Limb (tissue), 2 donors: Measurements from ENCODE around the gene ALPK1.

Experiments
- DNase-seq, 2 donors: peaks; one replicate each; pipeline ENCODE4 v3.0.0-alpha.2; 2016; ENCODE audit errors: extremely low spot score in 2 of 2

The ALPK1 gene

DNA sequence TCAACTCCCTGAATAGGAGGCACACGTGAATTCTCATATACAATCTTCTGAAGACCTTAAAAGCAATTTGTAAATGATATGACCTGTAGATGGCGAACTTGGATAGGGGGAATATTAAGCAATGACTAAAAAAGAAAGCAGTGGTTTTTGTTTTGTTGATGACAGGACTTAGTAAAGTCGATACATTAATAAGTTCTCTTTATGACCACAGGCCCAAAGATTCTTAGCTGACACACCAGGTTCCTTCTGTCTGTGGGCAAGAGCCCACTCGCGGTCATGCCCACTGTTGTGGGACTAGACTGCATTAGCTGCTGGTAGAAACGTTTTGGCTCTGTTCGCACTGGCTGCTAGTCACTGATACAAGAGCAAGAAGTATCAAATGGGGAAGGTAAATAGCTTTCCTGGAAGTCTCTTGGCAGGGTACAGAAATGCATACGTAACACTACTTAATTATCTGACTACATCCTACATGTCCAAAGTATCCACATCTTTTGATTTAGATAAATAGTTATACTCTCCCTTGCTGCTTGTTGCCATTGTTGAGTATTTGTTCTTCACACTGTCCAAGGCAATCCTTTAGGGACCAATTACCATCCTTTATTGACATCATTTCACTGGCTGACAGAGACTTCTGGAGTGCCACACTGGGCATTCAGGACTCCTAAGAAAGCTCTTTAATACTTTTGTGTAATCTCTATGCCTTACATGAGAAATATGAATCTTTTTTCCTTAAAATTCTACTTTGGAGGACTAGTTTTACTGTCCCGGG lies 31.0 kb downstream of the ALPK1 start:
- DNase-seq, result peak in 1 of 2 donors; percentile 67

GRCh38 chr4:112328734-112329130 lies 31.6 kb downstream of the ALPK1 start:
- no peak for DNase-seq

- no peak for DNase-seq
These were observed 32.7 kb downstream of the ALPK1 start for GRCh38 chr4:112329672-112330375.

DNA sequence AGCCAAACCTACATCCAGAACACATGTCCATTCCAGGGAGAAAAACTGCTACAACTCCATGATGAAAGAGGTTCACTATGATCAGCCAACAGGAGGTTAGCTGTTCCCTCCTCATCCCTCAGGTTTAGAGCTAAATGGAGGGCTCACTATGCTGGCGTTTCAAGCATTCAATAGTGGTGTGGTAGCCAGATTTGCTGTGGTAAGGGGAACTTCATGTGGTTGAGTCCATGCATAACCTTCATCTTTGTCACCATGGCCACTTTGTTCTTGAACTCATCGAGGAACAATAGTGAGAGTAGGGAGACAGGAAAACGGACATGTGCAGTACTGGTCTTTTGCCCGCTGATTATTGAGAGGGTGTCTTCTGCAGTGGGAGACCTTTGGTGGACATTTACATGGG lies 33.8 kb downstream of the ALPK1 start:
- DNase-seq, result no peak

DNA sequence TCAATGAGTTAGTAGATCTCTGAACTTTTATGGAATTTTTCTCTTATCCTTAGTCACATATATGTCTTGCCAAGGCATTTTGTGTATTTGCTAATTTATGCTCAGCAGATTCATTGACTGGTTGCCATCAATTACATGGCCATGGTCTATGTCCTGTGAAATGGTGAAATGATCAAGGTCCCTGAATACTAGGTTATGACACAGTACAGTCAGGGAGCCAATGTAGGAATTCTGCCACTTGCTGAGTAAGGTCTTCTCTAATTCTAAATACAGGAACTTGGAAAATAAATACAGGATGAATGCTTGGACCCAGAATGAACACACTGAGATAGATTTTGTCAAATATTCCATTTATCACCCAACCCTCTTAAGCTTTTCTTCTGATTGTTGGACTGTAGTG lies 35.2 kb downstream of the ALPK1 start:
- no peak for DNase-seq

DNA sequence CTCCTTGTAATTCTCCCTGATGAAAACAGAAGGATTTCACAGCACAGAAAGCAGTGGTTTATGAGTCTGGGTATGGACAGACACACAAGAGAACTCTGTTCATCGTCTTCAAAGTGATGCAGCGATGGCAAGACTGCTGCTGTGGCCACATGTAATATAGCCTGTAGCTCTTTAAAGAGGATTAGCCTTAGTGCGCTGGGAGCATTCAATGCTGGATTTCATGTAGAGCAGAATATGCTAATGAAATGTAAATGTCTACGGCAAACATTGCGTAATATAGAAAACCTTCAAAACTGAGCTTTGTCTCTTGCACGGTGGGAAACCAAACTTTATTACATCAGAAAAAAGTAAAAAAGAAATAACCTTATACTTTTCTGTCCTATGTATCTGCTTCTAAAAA lies 42.9 kb downstream of the ALPK1 start:
- DNase-seq, result no peak

DNA sequence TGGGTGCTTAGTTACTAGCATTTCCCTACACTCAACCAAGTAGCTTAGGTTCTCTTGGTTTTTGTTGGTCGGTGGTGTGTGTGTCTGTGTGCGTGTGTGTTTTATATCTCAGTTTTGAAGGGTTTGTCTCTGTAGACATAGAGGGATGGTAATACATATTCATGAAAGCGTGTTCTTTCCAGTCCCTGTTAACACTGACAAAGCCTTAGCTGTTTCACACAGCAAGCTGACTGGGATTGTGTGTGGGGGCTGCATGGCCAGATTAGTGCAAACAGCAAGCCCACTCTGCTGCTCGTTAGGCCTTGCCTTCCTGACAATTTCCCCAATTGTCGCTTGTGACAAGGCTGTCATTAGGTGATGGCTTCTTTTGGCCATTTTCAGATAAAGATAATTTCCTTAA lies 43.9 kb downstream of the ALPK1 start:
- no peak for DNase-seq

DNA sequence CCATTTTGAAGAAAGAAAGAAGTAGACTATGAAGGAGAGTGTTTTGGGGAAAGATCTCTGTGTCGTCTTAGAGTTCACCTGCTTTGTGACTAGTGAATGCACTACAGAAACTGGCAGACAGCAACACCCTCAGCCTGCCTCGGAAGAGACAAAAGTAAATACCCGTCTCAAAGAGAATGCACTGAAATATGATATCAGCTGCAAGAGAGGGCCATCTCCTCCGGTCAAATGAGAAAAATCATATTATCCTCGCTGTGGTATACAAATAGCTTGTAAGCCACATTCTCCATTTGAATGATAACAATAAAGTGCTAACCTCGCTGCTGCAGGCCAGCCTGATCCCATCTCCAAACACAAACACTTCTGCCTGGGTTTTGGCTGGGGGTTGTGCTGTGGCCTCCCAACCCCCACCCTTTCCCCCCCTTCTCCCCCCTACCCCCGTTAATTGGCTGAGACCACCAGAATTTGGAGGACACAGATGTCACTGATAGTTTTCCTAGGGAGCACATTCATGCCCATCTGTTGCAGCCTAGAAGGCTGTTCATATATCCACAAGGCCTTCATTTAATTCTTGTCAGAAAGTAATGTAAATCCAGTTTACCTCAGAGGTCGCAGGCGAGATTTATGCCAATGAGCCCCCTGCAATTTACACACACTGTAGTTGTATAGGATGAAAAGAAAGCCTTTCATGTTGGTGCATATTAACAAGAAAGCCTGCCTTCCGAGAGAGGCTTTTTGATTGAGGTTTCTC lies 46.3 kb downstream of the ALPK1 start:
- DNase-seq, result no peak

DNA sequence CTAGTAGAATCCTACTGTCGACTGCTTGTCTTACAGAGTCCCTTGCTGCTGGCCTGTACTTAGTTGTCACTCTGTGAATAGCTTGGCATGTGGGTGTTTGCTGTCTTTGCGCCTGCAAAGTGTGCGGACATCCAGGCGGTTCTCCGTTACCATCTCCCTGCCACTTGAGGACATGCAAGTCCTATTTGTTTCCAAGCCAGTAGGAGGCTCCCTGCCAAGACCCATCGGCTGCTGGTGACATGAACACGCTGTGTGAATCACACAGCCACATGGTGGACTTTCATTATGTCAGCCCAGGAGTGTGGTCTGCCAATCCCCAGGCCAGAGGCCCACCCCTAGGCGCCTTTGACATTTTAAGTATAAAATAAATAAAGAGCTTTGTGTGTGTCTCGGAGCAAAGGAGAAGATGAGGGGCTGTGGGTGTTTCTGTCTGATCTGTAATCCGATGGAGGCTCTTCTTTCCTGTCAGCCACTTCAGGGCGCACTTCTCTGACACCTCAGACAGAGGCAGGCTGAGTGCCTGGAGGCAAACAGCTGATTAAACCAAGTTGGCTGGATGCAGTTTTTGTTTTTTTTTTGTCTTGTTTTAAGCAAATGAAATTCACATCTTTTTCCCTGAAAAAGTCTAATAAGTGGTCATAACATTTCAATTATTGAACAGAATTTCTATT lies 51.5 kb downstream of the ALPK1 start:
- peak in 1 of 2 donors; percentile 64 for DNase-seq

DNA sequence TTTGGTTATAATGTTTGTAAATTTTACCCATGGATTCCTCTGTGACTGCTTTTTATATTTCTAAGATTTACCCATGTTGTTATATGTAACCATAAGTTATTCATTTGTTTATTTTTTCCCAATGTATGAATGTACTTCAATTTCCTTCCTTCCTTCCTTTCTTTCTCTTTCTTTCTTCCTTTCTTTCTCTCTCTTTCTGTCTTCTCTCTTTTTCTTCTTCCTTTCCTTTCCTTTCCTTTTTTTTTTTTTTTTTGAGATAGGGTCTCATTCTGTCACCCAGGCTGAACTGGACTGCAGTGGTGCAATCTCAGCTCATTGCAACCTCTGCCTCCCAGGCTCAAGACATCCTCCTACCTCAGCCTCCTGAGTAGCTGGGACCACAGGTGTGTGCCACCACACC lies 55.6 kb downstream of the ALPK1 start:
- no peak for DNase-seq

- DNase-seq, result no peak
These were observed 58.5 kb downstream of the ALPK1 start for GRCh38 chr4:112355662-112356061.

GRCh38 chr4:112357453-112357852 lies 60.3 kb downstream of the ALPK1 start:
- DNase-seq, result no peak

- DNase-seq, result no peak
These were observed 60.7 kb downstream of the ALPK1 start for GRCh38 chr4:112357897-112358296.

- DNase-seq, result no peak
These were observed 61.2 kb downstream of the ALPK1 start for GRCh38 chr4:112358415-112358814.

GRCh38 chr4:112358952-112359749 lies 62.0 kb downstream of the ALPK1 start:
- DNase-seq, result no peak

DNA sequence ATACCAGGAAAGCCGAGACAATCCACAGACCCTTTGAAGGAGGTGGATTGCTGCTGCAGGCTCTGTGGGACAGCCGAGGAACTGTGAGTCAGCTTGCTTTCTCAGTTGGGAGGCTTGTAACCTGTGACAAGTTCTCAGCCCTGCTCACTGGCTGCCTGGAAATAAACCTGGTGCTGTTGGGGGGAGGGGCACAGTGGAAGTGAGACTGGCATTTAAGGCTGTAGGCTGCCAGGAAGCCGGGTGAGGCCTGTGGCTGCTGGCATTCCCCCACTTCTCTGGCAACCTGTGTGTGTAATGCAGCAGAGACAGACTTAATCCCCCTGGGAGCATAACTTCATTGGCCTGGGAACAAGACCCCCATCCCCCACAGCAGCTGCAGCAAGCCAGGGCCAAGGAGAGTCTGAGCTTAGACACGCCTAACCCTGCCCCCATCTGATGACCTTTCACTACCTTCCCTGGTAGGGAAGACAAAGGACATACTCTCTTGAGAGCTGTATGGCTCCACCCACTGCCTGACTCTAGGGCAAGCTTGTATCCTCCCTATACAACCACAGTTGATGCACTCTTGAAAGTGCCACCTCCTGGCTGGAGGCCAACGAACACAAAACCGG lies 64.1 kb downstream of the ALPK1 start:
- DNase-seq, result no peak

DNA sequence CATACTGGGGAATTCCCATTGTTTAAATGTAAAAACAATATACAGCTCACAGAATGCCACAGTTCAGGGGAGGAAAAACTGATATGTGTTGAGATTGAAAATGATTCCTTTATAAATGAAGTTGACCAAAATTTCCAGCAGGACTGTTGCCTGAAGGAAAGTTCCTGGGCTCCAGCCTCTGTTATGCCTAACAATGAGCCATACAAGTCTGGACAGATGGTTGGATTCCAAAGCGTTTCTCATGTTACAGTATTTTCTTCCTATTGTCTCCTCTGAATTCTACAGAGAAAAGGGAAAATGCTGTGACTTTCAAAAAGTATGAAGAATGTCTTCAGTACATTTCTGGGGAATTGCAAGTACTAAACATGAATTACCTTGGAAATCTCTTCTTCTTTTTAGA lies 73.3 kb downstream of the ALPK1 start:
- no peak for DNase-seq

- no peak for DNase-seq
These were observed 74.2 kb downstream of the ALPK1 start for GRCh38 chr4:112371361-112371760.

DNA sequence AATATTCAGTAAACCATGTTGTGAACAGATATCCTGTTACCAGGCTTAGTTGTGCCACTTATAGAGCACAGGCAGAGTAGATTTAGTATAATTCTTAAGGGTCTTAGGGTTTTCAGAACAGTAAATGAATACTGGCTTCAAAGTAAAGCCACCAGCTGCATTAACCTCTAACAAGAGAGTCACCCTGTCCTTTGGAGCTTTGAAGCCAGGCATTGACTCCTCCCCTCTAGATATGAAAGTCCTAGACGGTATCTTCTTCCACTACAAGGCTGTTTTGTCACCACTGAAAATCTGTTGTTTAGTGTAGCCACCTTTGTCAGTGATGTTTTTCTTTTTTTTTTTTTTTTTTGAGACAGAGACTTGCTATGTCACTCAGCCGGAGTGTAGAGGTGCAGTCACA lies 77.7 kb downstream of the ALPK1 start:
- DNase-seq, result no peak

DNA sequence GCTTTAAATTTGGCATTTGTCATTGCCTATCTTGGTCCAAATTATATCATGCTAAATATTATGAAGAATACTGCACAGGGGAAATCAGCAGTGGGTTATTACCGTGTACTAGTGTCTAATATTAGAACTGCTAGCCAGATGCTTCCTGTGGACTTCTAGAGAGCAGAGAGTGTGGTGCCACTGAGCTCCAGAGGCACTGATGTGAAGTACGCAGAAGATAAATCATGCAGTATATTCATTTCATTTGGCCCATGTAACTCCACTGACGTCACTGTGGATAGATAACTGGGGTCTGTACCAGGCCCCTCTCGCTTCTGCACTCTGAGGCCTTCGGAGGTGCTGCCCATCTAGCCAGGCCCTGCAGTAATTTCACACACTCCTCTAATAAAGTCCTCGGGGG lies 80.0 kb downstream of the ALPK1 start:
- DNase-seq, result no peak
